Myocyte (in vitro differentiated cells): ENCODE measurements around the gene SLC6A8. TPM values are rescaled to one million over a fixed set of nuclear protein-coding genes. Genes with fewer than 3 reads are reported as not detected.
"Not testable (repeated sequence)": the region's sequence is repeated elsewhere in the genome, so short reads cannot be mapped to it uniquely, and the experiment has no call there.

ENCODE experiments used
- DNase-seq: peaks from one replicate; pipeline ENCODE4 v3.0.0-alpha.2; 2012; ENCODE audit warnings: low read depth
- total RNA-seq: library from RNA; depleted of rRNA; stranded (reverse); fragments of >200 nt; gene quantifications from 2 replicates; pipeline ENCODE4 v1.2.3, GENCODE V29; 2014

SLC6A8 gene
- total RNA-seq, 1 donor from 2014 or later = 39.8 TPM

DNA sequence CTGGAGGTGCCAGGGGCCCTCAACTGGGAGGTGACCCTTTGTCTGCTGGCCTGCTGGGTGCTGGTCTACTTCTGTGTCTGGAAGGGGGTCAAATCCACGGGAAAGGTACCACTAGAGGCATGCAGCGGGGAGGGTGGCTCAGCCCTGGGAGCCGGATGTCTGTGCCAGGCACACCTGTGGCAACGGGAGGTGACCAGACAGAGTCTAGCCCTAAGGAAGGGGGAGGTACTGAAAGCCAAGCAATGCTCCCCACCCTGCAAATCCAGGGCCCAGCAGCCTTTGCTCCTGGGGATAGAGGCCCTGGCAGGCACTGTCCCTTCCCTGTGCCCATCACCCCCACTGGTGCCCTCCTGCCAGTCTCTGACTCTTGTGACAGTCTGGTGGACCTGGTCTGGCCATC lies 4.3 kb downstream of the SLC6A8 start:
- no peak for DNase-seq

DNA sequence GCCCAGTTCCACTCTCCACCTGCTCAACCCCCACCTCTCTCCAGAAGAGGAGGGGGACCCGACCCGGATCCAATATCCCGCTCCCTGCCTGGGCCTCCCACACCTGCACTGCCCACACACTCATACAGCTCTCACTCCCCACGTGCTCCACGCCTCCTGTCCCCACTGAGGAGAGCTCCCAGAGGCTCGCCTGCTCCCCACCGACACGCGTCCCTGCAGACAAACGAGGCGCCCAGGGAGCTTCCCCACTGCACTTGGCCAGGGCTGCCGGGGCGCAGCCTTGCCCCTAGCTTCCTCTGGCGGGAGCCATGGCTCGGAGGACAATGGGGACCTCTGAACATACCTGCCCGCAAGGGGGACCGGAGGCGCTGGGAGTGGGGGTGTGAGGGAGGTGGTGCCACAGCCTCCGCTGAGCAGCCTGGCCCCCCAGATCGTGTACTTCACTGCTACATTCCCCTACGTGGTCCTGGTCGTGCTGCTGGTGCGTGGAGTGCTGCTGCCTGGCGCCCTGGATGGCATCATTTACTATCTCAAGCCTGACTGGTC lies 5.0 kb downstream of the SLC6A8 start:
- DNase-seq = no peak

DNA sequence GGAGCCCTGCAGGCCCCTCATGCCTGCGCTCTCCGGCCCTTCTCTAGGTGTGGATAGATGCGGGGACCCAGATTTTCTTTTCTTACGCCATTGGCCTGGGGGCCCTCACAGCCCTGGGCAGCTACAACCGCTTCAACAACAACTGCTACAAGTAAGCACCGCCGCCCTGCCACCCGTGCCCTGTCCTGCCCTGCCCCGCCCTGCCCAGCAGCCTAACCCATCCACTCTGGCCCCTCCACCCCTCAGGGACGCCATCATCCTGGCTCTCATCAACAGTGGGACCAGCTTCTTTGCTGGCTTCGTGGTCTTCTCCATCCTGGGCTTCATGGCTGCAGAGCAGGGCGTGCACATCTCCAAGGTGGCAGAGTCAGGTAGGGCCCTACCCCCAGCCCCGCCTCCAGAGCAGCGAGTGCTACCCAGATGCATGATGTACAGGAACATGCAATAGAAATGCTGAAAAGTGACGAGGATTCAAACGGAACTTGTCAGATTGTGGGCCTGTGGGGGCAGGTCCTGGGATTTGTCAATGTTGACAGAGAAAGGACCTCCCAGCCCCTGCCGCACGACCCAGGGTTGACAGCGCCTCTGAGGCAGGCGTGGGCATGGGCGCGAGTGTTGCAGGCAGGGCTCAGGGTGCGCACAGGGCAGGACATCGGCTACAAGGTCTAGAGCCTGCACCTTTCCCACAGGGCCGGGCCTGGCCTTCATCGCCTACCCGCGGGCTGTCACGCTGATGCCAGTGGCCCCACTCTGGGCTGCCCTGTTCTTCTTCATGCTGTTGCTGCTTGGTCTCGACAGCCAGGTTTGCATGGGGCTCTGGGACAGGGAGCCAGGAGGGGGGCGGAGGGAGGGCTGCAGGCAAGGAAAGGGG lies 5.7 kb downstream of the SLC6A8 start:
- no peak for DNase-seq

DNA sequence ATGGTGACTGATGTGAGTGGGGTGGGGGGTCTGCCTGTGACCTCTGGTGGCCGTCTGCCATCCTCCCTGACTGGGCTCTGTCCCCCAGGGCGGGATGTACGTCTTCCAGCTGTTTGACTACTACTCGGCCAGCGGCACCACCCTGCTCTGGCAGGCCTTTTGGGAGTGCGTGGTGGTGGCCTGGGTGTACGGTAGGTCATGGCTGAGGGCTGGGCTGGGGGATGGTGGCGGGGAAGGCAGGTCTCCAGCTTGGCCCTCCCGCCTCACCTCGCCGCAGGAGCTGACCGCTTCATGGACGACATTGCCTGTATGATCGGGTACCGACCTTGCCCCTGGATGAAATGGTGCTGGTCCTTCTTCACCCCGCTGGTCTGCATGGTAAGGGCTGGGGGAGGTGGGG lies 6.5 kb downstream of the SLC6A8 start:
- DNase-seq = not testable (repeated sequence)

DNA sequence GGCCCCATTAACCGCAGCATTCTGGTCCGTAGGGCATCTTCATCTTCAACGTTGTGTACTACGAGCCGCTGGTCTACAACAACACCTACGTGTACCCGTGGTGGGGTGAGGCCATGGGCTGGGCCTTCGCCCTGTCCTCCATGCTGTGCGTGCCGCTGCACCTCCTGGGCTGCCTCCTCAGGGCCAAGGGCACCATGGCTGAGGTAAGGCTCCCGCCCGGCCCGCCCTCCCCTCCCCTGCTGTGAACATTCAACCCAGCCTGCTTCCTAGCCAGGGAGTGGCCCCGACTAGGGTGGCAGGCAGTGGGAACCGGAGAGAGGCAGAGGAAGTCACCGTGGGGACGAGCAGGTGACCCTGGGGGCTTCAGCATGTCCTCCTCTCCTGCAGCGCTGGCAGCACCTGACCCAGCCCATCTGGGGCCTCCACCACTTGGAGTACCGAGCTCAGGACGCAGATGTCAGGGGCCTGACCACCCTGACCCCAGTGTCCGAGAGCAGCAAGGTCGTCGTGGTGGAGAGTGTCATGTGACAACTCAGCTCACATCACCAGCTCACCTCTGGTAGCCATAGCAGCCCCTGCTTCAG lies 7.1 kb downstream of the SLC6A8 start:
- no peak for DNase-seq

DNA sequence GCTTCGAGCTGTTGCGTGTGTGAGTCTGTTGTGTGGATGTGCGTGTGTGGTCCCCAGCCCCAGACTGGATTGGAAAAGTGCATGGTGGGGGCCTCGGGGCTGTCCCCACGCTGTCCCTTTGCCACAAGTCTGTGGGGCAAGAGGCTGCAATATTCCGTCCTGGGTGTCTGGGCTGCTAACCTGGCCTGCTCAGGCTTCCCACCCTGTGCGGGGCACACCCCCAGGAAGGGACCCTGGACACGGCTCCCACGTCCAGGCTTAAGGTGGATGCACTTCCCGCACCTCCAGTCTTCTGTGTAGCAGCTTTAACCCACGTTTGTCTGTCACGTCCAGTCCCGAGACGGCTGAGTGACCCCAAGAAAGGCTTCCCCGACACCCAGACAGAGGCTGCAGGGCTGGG lies 8.4 kb downstream of the SLC6A8 start:
- no peak for DNase-seq

DNA sequence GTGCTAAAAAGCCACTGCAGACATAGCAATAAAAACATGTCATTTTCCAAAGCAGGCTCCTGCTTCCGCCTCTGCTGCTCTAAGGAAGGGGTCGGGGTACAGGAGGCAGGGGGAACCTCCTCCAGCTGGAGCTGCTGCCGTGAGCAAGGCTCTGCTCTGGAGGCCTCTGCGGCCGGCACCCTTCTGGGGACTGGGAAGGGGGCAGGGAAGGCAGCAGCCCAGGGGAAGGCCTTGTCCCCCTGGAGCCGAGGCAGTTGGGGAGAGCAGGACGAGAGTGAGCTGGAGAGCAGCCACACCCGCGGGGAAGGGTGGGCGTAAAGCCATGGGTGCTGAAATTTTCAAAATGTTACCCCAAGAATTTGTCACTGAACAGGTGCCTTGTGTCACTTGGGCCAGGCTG lies 8.8 kb downstream of the SLC6A8 start:
- not testable (repeated sequence) for DNase-seq

DNA sequence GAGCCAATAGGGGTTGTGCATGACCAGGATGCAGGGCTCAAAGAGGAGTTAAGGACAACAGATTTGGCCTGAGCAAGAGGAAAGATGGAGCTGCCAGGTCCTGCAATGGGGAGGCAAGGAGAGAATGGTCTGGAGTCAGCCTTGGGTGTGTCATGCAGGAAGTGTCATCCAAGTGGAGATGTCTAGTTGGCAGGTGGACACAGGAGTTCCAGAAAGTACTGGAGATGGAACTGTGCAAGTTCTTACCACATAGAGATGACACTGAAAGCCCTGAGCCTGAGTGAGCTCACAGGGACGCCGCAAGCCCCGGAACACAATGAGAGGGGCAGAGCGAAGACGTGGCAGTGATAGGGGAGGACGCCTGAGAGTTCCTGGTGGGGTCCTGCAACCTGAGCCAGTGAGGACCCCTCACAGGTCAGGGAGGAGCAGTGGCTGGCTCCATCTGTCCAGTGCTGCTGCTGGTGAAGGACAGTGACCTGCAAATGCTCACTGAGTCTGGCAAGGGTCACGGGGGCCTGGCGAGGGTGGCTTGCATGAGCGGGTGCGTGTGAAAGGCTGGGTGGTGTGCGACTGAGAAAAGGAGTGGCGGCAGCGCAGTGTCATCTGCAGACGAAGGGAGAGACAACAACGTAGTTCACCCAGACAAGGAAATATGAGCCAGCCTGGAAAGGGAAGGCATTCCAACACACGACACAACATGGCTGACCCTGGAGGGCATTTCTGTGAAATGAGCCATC lies 9.4 kb downstream of the SLC6A8 start:
- DNase-seq = not testable (repeated sequence)

DNA sequence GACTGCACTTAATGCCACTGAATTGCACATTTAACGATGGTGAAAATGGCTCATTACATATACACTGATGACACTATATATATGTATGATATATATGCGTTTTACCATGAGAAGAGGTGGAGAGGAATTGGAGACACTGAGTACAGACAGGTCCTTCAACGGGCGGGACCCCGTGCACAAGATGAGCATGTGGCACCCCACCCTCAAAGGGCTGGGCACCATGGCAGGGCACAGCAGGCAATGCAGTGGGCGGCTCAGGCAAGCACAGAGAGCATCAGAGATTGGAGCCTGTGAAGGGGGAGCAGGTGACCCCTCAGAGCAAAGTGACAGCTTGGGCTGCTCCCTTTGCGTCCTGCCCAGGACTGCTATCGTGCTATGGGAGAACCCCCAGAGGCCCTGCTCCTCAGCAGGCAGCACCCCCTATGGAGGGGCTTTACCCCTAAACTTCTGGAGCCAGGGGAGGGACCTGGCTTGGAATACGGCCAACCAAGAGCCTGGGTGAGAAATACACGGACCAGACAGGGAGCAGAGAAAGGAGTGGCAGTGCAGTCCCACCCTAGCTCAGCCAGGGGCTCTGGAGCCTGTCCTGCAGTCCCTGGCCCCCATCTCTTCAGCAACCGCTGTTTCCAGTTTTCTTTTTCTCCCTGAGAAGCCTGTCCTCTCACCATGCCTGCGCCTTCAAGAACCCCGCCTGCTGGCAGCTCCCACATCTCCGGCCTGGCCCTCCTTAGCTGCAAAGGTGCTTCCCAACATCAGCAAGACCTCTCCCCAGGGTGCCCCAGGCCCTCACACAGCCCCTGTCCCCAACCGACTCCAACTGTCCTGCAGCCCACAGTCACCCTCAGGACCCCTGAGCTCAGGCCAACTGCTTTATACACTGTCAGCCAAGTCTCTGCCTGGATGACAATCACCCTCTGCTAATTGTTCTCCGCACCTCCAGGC lies 10.5 kb downstream of the SLC6A8 start:
- DNase-seq = no peak

DNA sequence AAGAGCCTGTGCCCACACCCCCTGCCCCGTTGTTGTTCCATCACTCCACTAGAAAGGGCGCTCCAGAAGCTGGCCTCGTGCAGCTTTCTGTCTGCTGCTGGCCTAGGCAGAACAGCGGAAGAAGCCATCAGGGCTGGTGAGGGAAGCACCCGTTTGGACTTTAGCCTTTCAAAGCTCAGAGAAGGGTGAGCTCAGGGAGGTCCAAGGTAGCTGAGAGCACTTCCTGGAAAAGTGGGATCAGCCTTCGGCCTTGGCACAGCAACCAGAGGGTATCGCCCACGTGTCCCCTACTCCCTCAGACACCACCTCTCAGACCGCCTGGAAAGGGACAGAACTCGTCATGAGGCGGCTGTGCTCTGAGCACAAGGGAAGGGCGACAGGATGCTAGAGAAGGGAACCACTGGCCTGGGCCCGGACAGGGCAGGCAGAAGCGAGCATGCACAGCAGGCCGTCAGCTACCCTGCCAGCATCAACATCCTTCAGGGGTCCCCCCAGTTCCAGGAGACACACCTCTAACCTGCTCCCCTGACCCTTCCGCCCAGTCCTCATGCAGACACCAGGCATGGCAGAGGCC lies 11.6 kb downstream of the SLC6A8 start:
- DNase-seq = not testable (repeated sequence)

DNA sequence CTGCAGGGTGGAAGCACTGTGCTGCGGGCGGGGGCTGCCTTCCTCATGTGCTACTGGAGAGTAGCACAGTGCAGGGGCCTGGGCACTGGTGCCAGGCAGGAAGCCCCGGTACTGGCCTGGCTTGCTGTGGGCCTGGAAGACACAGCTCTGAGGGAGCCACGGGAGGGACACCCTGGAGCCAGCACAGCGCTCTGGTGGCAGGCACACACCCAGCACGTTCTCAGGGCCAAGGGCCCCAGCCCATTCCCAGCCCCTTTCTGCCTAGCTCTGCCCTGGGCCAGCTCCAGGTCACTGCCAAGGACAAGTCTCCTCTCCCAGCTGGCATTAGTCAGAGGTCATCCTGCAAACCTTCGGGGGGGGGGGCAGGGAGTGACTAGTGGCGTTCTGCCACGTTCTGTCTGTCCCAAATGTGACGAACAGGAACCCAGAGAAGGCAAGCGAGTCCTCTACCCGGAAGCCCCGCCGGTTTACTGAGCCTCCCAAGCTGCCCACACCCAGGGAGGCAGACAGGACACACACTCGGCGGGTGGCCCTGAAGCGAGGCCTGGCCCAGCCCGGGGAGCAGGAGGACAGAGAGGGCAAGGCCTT lies 12.2 kb downstream of the SLC6A8 start:
- not testable (repeated sequence) for DNase-seq

DNA sequence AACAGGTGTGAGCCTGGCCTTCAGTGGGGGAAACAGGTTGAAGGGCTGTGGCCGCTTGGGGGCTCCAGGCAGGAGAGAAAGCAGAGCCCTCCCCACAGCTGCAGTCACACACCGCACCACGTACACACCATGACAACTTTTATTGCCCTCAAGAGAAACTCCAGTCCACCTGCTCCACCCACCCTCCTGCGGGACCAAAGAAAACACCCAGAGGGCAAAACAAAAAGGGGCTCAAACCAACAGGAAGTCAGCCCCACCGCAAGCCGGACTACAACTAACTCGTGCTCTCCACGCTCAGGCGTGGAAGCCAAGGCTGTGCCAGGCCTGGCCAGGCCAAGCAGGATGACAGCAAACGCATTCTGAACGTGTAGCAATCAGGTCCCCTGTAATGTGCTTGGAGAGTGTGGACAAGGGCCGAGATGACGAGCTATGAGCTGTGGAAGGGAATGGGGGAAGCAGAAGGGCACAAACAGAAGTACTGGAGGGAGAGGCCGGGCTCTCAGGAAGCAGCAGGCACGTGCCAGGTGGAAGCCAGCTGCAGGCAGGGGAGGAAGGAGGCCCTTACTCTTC lies 12.7 kb downstream of the SLC6A8 start:
- DNase-seq = no peak

DNA sequence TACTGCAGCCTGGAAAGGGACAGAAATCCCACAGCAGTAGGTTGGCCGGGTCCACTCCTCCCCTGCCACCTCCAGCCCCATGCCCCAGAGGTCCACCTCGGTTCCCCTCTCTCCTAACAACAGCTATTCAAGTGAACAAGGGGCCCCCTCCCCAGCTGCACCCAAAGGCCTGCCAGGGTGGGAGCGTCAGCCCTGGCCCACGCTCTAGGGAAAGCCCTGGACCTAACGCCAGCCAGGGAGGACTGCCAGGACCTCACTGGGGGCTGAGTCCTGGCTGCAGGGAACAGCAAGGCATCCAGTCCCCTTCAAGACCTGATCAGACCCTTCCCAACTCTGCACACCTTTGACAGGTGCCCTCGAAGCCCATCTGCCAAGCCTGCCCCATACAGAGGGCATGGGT lies 13.2 kb downstream of the SLC6A8 start:
- no peak for DNase-seq

DNA sequence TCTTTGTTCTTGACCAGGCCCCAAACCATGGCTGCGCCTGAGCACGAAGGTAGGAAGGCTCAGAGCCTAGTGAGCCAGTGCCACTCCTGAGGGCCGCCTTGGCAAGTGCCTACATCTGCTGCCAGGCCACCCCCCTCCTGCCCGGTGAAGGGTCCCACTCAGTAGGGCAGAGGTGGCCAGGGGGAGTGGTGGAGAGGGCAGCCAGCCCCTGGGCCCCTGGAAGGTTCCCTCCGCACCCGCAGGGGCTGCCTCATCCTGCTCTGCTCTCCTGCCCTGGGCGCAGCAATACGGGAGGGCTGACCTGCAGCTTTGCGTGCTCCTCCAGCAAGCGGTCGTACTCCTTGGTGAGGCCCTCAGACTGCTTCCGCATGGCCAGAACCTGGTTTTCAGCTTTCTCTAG lies 14.0 kb downstream of the SLC6A8 start:
- DNase-seq = no peak

DNA sequence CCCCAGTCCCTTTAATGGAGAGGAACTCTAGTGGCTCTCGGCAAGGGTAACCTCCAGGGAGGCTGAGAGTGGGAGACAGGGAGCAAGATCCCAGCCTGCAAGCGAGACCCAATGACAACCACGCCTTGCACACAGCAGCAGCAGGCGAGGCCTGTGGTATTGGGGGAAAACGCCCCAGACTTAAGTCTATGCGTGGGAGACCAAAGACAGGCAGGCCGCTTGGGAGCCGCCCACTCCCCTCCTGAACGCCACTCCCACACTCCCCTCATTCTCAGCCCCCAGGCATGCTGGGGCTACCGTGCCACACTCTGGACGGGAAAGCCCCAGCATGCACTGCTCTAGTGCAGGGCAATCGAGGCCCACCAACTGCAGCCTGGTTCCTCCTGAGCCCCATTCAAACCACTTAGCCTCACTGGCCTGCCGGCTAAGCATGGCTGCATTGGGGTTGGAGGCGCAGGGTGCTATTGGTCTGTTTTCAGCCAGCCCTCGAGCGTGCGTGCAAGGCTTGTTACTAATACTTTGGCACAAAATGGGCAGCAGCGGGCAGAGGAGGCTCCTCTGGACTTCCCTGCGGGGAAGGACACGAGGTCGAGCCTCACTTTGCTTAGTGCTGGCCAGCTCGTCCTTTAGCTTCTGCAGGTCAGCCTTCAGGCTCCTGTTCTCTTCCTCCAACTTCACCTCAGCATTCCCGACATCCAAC lies 14.8 kb downstream of the SLC6A8 start:
- no peak for DNase-seq

DNA sequence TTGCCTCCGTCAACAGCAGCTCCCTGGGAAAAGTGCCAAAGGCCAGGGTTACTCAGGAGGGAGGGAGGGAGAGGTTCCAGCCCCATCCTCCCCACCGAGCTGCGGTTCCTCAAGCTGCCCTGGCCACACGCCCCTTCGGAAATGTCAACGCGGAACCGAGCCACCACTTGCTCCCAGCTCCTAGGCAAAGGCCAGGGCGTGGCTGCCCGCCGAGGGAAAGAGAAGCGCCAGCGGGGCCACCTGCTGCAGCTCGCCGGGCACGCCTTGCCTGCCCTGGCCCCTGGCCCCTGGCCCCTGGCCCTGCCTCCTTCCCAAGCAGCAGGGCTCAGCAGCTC lies 15.3 kb downstream of the SLC6A8 start:
- DNase-seq = peak; percentile 36

DNA sequence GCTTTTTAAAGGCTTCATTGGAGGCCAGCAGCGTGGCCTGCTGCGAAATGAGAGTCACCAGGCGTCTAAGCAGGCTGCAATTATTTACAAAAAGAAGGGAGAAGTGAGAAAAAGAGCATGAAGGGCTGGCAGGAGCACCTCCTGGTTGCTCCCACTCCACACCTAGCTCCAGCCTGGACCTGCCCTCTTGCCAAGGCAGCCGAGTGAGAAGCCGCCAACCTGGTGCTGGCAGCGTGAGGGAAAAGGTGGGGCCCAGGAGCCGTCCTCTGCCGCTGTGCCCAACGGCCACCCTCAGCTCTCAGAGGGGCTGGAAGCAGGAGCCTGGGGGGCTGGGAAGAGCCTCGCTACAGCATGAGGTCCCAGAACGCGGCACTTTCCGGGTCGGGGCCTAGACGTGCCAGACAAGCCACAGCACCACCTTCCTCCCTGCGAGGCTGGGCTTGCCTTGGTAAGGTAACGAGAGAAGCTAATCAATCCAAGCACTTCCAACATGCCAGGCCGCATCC lies 16.3 kb downstream of the SLC6A8 start:
- no peak for DNase-seq

DNA sequence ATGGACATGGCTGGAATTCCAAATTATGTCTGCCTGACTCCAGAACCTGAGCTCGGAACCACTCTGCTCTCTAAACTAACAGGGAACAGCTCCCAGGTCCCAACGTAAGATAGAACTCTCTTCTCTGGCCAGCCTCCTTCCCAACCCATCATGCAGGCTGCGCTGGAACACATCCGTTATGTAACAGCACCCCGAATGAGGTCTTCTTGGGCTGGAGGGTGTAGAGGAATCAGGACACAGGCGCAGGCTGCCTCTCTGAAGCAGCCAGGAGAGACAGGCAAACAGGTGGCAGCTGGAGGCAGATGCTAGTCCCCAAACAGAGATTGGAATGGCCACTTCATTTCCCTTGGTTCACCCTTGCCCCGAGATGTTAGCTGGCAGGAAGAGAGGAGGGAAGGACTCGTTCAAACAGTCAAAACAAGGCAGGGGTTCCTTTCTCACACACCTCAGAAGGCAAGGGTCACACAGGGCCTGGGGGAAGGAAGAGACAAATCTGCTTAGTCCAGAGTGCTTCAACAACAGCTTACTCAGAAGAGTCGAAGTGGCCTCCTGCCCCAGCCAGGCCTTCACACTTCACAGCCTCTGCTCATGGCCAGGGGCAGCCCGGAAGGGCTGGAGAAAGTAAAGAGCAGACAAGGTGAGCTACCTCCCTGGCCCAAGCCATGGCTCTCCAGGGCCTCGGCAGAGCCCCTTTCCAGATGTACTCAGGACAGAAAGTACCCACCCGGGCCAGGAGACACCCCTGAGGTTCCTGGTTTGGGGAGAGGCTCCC lies 17.1 kb downstream of the SLC6A8 start:
- DNase-seq = not testable (repeated sequence)
